HG02885 (cell line): ENCODE results near the gene CHSY3.

Experiments used
- ATAC-seq: cut with Tn5 transposase; IDR thresholded peaks from one replicate; pipeline ENCODE4 v1.9.1; 2021; ENCODE audit warnings: mild to moderate bottlenecking; ENCODE audit not compliant: unreplicated experiment, poor library complexity

CHSY3 gene

DNA sequence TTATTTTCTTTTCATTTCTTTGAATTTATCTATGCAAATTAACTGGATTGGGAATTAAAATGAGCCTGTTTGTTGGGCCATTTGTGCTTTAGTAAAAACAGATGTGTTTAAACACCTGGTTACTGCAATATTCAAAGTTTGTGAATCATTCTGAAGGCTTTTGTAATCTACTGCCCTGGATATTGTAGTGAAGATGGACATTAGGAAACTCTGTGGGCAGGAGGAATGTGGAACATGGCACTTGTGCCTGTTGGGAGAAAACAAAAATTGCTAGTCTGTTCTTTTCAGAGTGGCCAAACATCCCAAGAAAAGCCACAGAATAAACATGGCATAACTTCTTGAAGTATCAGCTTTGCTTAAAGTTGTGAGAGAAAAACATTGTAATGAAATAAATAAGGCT, 40.8 kb downstream of the CHSY3 start:
- no peak for ATAC-seq

DNA sequence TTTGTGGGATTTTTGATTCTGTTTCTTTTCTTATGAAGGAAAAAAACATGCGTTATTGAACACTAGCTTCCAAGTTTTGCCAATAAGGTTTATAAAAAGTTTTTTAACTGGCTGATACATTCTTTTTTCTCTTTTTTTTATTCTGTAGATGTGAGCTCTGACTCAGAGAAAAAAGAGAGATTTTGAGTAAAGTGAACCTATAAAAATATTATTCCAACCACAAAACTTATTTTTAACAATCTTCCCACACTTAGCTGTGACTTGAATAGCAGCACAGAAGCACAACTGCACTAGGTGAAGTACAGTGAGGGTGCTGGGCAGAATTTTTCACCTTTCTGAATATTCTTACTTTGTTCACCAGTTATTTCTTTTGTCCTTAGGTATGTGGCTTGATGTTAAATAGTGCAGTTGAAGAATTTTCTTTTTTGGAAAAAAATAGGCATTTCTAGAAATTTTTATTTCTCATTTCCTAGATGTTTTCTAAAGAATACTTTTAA, 41.6 kb downstream of the CHSY3 start:
- no peak for ATAC-seq

DNA sequence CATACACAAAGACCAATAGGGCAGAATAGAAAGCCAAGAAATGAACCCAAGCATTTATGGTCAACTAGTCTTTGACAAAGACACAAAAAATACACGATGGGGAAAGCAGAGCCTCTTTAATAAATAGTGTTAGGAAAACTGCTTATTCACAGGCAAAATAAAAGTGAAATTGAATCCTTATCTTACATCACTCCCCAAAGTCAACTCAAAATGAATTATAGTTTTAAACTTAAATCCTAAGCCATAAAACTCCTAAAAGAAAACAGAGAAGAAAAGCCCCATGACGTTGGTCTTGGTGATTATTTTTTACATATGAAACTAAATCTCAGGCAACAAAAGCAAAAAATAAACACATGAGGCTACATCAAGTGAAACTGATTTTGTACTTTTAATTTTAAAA, 46.8 kb downstream of the CHSY3 start:
- no peak for ATAC-seq

DNA sequence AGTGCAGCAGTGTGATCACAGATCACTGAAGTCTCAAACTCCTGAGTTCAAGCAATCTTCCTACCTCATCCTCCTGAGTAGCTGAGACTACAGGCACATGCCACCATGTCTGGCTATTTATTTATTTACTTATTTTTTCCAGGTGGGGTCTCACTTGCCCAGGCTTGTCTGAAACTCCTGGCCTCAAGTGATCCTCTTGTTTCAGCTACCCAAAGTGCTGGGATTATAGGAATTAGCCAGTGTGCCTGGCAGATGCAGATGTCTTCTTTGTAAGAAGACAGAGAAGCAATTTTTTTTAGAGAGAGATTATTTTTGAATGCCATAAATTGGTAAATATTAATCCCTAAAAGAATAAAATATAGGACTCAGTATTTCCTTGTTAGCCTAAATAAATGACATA, 54.3 kb downstream of the CHSY3 start:
- ATAC-seq, result no peak

DNA sequence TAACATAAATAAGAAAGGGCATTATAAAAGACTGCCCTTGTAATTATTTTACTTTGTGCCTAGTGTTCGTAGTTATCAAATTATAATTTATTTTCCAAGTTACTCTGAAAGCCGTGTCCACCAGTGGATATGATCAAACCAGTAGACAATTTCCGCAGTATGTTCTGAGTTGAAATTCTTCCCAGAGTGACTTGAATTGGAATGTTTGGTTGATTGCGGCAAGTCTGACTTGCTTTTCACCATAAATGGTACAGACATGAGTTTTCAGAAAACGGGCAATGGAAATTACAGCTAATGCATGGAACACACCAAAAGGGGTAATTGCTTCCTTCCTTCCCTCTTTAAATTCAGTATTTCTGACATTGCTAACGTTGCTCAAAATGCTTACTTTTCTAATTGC, 56.6 kb downstream of the CHSY3 start:
- ATAC-seq, result no peak

DNA sequence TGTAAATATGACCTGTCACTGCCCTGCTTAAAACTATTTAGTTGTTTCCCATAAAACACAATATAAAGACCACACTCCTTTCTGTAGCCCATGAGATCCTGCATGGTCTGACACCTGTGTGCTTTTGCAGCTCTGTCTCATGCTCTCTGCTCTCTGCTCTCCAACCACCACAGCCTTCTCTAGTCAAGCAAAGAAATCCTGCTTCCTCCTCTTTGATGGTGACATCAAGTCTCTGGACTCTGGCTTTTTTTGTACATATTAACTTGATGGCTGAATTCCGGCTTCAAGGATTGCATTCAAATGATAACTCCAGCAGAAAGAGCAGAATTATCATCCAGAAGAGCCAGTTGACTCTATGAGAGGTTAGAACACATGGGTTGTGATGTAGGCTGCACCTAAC, 58.2 kb downstream of the CHSY3 start:
- no peak for ATAC-seq

DNA sequence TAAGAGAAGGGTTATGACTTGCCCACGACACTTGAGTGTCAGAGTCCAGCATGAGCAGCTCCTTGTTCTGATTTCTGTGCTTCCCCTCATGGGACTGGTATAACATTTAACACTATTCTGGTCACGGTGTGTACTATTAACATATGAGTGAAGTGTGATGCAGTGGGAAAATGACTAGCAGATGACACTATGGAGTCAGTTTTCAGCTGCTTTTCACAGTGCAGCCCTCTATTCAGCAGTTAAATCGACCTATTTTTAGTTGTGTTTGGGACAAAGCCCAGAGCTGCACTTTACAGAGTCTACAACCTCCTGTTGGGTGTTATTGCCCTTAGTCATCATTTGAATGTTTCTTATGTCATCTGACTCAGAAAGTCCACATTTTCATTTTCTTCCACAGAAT, 59.1 kb downstream of the CHSY3 start:
- no peak for ATAC-seq

DNA sequence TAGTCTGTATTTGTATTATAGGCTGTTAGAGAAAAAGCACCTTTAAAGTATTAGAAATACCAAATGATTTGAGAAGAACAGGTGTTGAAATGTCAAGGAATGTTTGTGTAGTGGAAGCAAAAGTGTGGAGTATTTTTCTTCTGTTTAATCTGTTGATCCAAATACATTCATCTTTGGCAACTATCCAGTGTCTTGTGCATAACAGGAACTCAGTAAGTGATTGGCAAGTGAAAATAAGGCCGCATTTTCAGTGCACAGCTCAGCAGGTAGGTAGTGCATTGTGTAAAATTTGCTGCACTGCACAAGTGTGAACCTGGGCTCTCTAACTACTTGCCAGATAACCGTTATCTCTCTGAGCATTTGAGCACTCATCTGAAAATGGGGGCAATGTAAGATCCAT, 61.8 kb downstream of the CHSY3 start:
- no peak for ATAC-seq

DNA sequence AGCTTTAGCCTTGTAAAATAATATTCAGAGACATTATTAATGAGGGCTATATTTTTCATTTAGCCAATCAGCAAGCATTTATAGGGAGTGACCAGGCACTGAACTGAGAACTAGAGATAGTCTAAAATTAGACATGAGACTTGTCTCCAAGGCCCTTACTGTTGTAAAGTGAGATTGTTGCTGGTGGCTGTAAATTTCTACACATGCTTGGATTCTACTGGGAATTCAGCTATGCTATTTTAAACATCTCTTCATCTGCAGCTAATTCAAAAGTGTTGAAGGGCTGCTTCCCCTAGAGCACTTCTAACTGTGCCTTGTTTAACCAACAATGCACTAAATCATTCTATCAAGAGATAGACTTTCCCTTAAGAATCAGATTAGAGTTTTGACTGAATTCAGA, 67.4 kb downstream of the CHSY3 start:
- no peak for ATAC-seq

DNA sequence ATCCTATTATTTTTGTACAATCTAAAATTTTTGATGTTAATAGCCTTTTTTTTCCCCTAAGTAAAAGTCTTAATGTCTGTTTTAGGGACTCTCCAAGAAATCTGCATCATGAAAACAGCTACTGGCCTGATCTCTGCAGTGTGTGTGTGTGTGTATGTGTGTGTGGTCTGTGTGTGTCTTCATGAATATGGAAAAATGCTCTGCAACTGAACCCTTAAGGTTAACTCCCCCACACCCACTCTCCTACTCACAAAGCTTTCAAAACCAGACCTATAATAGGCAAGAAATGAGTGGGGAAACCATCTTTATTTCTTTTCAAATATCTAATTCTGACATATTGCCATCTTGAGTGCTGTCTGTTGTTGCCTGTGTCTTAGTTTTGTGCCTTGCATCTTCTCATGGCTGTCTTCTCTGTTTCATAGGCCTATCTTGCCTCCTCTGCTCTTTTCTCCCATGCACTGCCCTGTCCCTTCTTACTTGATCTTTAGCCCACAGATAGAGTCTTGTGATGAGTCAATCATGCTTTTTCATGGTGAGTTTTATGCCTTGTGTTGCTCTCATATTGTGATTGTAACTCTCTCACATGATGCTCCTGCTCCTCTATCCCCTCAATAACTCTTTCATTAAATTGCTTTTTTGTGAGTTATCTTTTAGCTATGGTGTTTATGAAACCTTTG, 68.3 kb downstream of the CHSY3 start:
- no peak for ATAC-seq

DNA sequence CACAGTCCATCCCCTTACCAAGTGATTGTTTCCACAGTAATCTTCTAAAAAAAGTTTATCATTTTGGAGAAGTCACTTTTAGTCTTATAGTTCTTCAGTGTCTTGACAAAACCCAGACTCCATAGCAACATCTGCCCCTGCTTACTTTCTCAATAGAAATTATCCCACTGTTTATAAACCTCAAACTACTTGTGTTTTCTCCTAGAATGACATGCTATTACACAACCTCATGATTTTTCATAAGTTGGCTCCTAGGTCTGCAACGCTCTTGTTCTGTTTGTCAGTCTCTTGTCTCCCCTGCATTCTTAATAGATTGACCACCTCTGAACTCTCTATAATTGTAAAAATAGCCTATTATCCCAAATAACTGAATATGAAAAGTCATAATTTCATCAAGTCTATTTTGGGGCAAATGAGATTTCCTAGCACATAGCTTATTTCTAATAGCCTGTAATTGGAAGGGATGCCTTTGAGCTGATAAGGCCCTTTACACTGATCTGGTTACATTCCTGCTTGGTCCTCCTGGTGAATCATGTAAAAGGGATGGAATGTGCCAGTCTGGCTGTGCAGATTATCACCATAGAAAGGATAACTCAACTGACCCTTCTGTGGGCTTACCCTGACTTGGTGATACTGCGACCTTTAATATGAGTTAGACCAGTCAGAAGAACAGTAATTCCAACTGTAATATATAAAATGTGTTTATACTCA, 69.6 kb downstream of the CHSY3 start:
- ATAC-seq, result no peak

DNA sequence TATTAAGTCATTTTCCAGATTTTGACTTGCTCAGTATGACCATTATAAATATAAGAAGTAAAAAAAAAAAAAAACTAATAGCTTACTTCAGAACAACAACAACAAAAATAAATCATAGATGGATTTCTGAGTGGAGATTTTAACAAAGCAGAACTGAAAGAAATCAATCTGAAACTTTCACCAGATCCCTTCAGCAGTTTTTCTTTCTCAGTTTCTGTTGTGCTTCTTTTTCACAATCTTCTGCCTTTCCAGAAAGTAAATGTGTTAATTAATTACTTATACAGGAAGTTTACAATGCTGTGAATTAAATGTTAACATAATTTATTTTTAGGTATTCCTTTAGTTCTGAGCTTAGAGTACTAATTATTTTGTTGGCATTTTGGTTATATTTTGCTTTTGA, 73.5 kb downstream of the CHSY3 start:
- ATAC-seq, result no peak

DNA sequence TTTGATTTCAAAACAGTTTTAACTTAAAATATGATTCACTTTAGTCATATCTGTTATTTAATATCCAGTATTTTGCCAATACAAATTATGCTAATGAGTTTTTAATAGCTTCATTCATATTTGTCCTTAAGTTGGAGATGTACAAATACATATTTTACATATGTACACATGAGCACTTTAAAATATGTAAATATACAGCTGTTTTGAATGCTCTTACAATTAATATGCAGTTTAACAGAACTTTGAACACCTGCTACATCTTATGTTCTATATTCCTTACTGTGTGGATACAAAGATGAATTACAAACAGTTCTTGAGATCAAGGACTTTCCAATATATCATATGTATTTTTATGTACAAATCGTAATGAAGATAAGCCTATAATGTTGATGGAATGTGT, 74.0 kb downstream of the CHSY3 start:
- no peak for ATAC-seq

DNA sequence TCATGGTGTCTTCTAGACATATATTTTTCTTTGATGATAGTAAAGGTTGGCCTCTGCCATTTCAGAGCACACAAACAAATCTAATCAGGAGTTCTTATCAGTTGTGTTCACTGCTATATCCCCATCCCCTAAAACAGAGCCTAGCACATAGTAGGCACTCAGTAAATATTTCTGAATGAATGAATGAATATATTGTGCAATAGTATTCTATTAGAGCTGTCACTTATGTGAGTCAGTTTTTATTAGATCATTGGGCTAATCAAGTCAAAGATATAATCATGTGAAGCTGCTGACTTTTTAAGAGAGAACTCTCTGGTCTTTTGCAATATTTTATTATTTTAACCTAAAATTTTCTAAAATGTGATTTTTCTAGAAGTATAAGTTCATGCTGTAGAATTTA, 84.2 kb downstream of the CHSY3 start:
- ATAC-seq, result no peak

DNA sequence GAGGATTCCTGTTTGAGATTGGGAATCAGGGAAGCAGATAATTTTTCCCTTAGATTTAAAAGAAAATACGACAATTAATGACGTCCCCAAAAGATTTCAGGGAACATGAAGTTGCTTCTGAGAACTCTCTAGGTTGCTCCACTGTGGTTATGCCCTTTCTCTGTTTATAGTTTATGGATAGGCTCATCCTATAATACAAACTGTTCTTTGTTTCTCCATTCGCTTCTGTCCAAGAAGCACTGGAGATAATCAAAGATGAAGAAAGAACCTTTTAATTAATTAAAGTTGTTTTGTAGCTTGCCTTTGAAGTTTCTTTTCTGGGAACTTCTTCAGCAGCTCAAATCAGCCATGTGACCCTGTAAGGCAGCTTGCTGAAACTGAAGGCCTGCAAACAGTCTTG, 87.5 kb downstream of the CHSY3 start:
- ATAC-seq, result no peak

DNA sequence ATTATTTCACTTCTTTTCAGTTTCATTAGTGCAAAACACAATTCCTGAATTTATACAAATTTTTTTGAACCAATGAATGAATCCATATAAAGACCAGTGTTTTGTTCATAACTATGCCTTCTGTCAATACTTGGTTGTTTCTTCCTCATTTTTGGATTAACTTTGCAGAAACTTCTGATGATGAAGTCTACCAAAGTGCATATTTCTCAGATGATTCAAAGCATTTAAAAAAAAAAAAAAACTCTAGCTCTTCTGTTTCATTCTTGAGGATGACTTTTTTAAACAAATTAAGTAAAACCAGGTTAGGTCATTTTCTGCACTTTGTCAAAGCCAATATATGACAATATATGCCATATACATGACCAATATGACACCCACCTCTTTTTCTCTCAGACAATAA, 92.6 kb downstream of the CHSY3 start:
- no peak for ATAC-seq

DNA sequence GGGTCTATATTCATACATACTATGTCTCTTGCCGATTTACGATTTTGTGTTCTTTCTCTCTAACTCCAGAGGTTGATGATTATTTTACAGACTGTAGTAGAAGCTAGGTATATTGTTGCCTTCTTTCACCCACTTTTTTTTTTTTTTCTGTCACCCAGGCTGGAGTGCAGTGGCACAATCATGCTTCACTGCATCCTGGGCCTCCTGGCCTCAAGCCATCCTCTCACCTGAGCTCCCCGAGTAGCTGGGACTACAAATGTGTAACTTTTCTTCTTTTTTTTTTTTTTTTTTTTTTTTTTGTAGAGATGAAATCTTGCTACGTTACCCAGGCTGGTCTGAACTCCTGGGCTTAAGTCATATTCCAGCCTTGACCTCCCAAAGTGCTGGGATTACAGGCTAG, 96.2 kb downstream of the CHSY3 start:
- ATAC-seq, result no peak

DNA sequence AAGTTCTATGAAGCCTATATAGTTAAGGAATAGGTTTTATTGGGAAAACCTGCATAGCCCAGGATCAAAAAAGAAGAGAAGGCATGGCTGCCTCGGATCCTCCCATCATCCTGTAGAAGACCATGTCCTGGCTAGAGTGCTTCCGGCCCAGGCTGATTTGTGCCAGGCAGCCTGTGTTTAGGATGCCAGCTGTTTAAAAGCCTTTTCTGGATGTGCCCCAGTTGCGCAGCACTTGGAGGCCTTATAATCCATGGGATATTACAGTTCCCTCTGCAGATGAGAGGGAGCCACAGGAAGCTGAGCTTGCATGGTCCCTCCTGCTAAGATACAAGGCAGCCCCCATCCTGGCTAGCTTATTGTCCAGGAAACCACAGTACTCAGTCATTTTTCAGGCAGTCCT, 97.9 kb downstream of the CHSY3 start:
- ATAC-seq, result no peak

DNA sequence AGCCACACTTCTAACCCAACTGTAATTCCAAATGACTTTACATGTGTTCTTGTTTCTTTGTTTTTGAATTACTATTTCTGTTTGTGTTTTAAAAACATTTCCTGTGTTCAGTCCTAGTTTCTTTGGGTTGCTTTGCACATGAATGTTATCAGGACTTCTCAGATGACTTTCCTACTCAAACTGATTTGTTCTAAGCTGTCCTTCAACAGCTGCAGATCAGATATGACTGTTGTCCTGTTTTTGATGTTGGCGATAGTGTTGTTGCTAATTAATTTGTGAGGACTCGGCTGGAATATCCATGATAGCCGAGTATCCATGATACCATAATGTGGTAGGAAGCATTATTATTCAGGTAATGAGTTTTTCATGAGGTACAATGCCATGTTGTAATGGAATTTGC, 98.6 kb downstream of the CHSY3 start:
- ATAC-seq, result no peak

DNA sequence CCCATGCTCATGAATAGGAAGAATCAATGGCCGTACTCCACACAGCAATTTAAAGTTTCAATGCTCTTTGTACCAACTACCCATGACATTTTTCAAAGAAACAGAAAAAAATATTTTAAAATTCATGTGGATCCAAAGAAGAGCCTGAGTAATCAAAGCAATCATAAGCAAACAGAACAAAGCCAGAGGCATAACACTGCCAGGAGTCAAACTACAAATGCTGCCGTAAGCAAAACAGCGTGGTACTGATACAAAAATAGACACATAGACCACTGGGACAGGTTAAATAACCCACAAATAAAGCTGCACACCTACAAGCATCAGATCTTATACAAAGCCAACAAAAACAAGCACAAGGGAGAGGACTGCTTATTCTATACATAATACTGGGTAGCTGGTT, 107.7 kb downstream of the CHSY3 start:
- no peak for ATAC-seq

DNA sequence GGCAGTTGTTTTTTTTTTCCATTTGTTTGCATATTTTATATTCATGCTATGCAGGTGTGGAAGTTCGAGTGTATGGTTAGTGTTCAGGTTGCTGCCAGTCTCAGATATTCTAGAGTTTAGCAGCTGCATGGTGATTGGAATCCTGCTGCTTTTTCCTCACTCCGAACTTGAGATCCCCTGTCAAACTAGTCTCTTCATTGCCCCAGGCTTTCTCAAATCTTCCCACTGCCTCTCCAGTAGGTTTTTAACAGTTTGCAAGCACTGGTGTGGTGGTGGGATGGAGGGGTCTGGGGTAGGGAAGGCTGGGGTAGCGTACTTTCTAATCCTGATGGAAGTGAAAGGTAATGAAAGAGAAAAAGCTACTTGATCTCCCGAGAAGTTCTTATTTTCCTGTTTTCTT, 112.9 kb downstream of the CHSY3 start:
- no peak for ATAC-seq

DNA sequence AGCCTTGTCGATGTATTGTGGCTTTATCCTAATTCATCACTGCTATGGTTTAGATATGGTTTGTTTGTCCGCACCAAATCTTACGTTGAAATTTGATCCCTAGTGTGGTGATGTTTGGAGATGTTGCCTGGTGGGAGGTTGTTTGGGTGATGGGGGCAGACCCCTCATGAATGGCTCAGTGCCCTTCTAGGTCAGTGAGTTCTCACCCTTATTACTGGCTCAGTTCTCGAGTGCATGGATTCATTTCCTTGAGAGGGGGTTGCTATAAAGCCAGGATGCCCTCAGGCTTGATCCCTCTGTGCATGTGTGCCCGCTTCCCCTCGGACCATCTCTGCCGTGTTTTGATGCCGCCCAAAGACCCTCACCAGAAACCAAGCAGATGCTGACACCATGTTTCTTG, 114.4 kb downstream of the CHSY3 start:
- ATAC-seq, result no peak
